ENCODE data around the gene JUN.
A peak's percentile ranks its signal among the peaks of the same experiment; 100 is the strongest.

Gene JUN

GRCh38 chr1:58782178-58783089, 1.4 kb downstream of the JUN start:
- DNase-seq = peak; percentile 50

GRCh38 chr1:58781541-58782177, 2.2 kb downstream of the JUN start:
- DNase-seq = peak; percentile 33

GRCh38 chr1:58780836-58781452, 2.9 kb downstream of the JUN start:
- DNase-seq = no peak

GRCh38 chr1:58780411-58780810, 3.4 kb downstream of the JUN start:
- DNase-seq = no peak

- peak; percentile 96 for DNase-seq
Observed at GRCh38 chr1:58779801-58780382, 4.0 kb downstream of the JUN start.

GRCh38 chr1:58779059-58779754, 4.6 kb downstream of the JUN start:
- no peak for DNase-seq

- DNase-seq = no peak
Observed at GRCh38 chr1:58778385-58779000, 5.4 kb downstream of the JUN start.

GRCh38 chr1:58774027-58774426, 9.8 kb downstream of the JUN start:
- no peak for DNase-seq

GRCh38 chr1:58773406-58773840, 10.4 kb downstream of the JUN start:
- DNase-seq = peak; percentile 54

- DNase-seq = no peak
Observed at GRCh38 chr1:58769809-58770320, 14.0 kb downstream of the JUN start.

- DNase-seq = peak; percentile 50
Observed at GRCh38 chr1:58768971-58769808, 14.7 kb downstream of the JUN start.

- no peak for DNase-seq
Observed at GRCh38 chr1:58768191-58768731, 15.6 kb downstream of the JUN start.

- DNase-seq = no peak
Observed at GRCh38 chr1:58767143-58767542, 16.7 kb downstream of the JUN start.

GRCh38 chr1:58765441-58765840, 18.4 kb downstream of the JUN start:
- no peak for DNase-seq

GRCh38 chr1:58765006-58765405, 18.8 kb downstream of the JUN start:
- DNase-seq = no peak

GRCh38 chr1:58764294-58764978, 19.4 kb downstream of the JUN start:
- no peak for DNase-seq

GRCh38 chr1:58763214-58763613, 20.6 kb downstream of the JUN start:
- DNase-seq = no peak

GRCh38 chr1:58762806-58763205, 21.0 kb downstream of the JUN start:
- DNase-seq = no peak

GRCh38 chr1:58755468-58755872, 28.4 kb downstream of the JUN start:
- no peak for DNase-seq
